EH (cell line): ENCODE data around the gene HSPA6.
A peak's percentile ranks its signal among the peaks of the same experiment; 100 is the strongest.
"Not testable (repeated sequence)": the region's sequence is repeated elsewhere in the genome, so short reads cannot be mapped to it uniquely, and the experiment has no call there.

Experiments
- DNase-seq: peaks from one replicate; pipeline ENCODE4 v3.0.0-alpha.2; 2015; ENCODE audit warnings: low read depth

The HSPA6 gene

GRCh38 chr1:161523817-161524741 lies at the start of gene HSPA6:
TSS of gene HSPA6 (plus strand) at chr1:161524540. CDS start at chr1:161524659, 119 bp downstream.
- DNase-seq = peak; percentile 76

GRCh38 chr1:161477711-161478110 lies 46.6 kb upstream of the HSPA6 start:
- not testable (repeated sequence) for DNase-seq

GRCh38 chr1:161478985-161479384 lies 45.4 kb upstream of the HSPA6 start:
- no peak for DNase-seq

- no peak for DNase-seq
Observed at GRCh38 chr1:161480381-161481035, 43.8 kb upstream of the HSPA6 start.

GRCh38 chr1:161481624-161482392 lies 42.5 kb upstream of the HSPA6 start:
- DNase-seq = no peak

GRCh38 chr1:161482610-161483009 lies 41.7 kb upstream of the HSPA6 start:
- no peak for DNase-seq

- DNase-seq = no peak
Observed at GRCh38 chr1:161483361-161483760, 41.0 kb upstream of the HSPA6 start.

GRCh38 chr1:161484613-161485012 lies 39.7 kb upstream of the HSPA6 start:
- DNase-seq = no peak

GRCh38 chr1:161486806-161487741 lies 37.3 kb upstream of the HSPA6 start:
- peak; percentile 67 for DNase-seq

GRCh38 chr1:161491472-161491871 lies 32.9 kb upstream of the HSPA6 start:
- no peak for DNase-seq

GRCh38 chr1:161492827-161493226 lies 31.5 kb upstream of the HSPA6 start:
- DNase-seq = no peak

GRCh38 chr1:161494091-161494735 lies 30.1 kb upstream of the HSPA6 start:
- DNase-seq = no peak

- DNase-seq = no peak
Observed at GRCh38 chr1:161495490-161495889, 28.9 kb upstream of the HSPA6 start.

GRCh38 chr1:161497961-161498360 lies 26.4 kb upstream of the HSPA6 start:
- DNase-seq = no peak

- no peak for DNase-seq
Observed at GRCh38 chr1:161498646-161499045, 25.7 kb upstream of the HSPA6 start.

- no peak for DNase-seq
Observed at GRCh38 chr1:161499099-161500039, 25.0 kb upstream of the HSPA6 start.

GRCh38 chr1:161501234-161501633 lies 23.1 kb upstream of the HSPA6 start:
- DNase-seq = no peak

GRCh38 chr1:161502181-161502580 lies 22.2 kb upstream of the HSPA6 start:
- DNase-seq = no peak

- peak; percentile 51 for DNase-seq
Observed at GRCh38 chr1:161502641-161503393, 21.5 kb upstream of the HSPA6 start.
